PFSK-1 (cell line): ENCODE measurements around the gene BBIP1.

Experiments
- POLR2AphosphoS5 ChIP-seq: IDR thresholded peaks from 2 replicates; pipeline ENCODE4 v1.6.1; 2012; ENCODE audit warnings: low read depth, mild to moderate bottlenecking, control low read depth, low read length, moderate library complexity
- TAF1 ChIP-seq: IDR thresholded peaks from 2 replicates; pipeline ENCODE4 v1.6.1; 2012; ENCODE audit warnings: low read length, control low read depth, borderline replicate concordance; ENCODE audit not compliant: insufficient read depth
- TF ChIP-seq, protein P1 (sequence below), 2 experiments: IDR thresholded peaks; 2 replicates each; pipeline versions ENCODE4 v1.6.1 to v1.8.0; 2011 to 2012; ENCODE audit warnings: low read depth in 2 of 2, low read length in 2 of 2, control low read depth in 1 of 2, inconsistent platforms in 1 of 2, mild to moderate bottlenecking in 1 of 2, moderate library complexity in 1 of 2; ENCODE audit not compliant: insufficient read depth in 1 of 2

DNA sequence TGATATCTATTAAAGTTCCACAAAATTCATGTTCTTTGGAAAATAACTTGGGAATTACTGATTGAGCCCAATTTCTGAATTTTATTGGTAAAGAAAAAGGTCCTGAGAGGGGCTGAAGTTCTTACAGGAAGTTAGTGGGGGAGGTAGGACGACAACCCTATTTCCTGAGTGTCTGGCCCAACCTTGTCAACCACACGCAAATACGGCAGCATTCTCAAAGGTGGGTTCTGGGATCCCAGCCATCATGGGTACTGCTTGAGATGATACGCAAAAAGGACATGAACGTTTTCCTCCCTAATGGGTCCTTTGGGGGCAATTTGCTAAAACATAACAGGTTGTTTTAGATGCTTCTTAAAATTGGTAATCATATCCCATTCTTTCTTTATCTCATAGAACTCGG, 50.0 kb downstream of the BBIP1 start:
- TF ChIP-seq TAF1 (no peak), POLR2AphosphoS5 (no peak)
- TF ChIP-seq, protein P1, sequence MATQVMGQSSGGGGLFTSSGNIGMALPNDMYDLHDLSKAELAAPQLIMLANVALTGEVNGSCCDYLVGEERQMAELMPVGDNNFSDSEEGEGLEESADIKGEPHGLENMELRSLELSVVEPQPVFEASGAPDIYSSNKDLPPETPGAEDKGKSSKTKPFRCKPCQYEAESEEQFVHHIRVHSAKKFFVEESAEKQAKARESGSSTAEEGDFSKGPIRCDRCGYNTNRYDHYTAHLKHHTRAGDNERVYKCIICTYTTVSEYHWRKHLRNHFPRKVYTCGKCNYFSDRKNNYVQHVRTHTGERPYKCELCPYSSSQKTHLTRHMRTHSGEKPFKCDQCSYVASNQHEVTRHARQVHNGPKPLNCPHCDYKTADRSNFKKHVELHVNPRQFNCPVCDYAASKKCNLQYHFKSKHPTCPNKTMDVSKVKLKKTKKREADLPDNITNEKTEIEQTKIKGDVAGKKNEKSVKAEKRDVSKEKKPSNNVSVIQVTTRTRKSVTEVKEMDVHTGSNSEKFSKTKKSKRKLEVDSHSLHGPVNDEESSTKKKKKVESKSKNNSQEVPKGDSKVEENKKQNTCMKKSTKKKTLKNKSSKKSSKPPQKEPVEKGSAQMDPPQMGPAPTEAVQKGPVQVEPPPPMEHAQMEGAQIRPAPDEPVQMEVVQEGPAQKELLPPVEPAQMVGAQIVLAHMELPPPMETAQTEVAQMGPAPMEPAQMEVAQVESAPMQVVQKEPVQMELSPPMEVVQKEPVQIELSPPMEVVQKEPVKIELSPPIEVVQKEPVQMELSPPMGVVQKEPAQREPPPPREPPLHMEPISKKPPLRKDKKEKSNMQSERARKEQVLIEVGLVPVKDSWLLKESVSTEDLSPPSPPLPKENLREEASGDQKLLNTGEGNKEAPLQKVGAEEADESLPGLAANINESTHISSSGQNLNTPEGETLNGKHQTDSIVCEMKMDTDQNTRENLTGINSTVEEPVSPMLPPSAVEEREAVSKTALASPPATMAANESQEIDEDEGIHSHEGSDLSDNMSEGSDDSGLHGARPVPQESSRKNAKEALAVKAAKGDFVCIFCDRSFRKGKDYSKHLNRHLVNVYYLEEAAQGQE (IDR thresholded peaks at IDR 0.05; ENCODE audit: insufficient read depth in 1 of 2, low read depth in 2 of 2, low read length in 2 of 2), result no peak
